NT2/D1 (cell line): ENCODE data around the gene ECT2L.
A peak's percentile ranks its signal among the peaks of the same experiment; 100 is the strongest.

Experiments used
- DNase-seq: peaks from one replicate; pipeline ENCODE4 v3.0.0-alpha.2; 2011; ENCODE audit warnings: low read depth, low spot score
- H3K27me3 ChIP-seq: 2 replicates; pipeline ENCODE4 v1.6.0; 2011; ENCODE audit warnings: mild to moderate bottlenecking; ENCODE audit not compliant: insufficient read length, insufficient read depth
- H3K36me3 ChIP-seq: 2 replicates; pipeline ENCODE4 v1.6.1; 2011; ENCODE audit warnings: mild to moderate bottlenecking, low read length, mixed read lengths; ENCODE audit not compliant: insufficient read depth, insufficient read length
- H3K4me1 ChIP-seq: 2 replicates; pipeline ENCODE4 v1.5.1; 2011; ENCODE audit not compliant: insufficient read depth, insufficient read length
- H3K4me3 ChIP-seq: 2 replicates; pipeline ENCODE4 v1.5.1; 2011; ENCODE audit warnings: low read depth; ENCODE audit not compliant: insufficient read length
- H3K9ac ChIP-seq: 2 replicates; pipeline ENCODE4 v1.6.0; 2011; ENCODE audit warnings: low read depth; ENCODE audit not compliant: insufficient read length
- H3K9me3 ChIP-seq: 2 replicates; pipeline ENCODE4 v1.5.1; 2011; ENCODE audit warnings: mild to moderate bottlenecking, low read length; ENCODE audit not compliant: insufficient read depth
- SUZ12 ChIP-seq: IDR thresholded peaks from 2 replicates; pipeline ENCODE4 v1.6.1; 2011; ENCODE audit not compliant: insufficient read length, insufficient read depth; ENCODE audit errors: extremely low read depth
- YY1 ChIP-seq: IDR thresholded peaks from 2 replicates; pipeline ENCODE4 v1.6.1; 2011; ENCODE audit not compliant: insufficient read length, insufficient read depth
- ZNF274 ChIP-seq: IDR thresholded peaks from 2 replicates; pipeline ENCODE4 v1.6.1; 2011; ENCODE audit warnings: mild to moderate bottlenecking, low read depth, low read length

The ECT2L gene

GRCh38 chr6:138945354-138945753, 149.5 kb downstream of the ECT2L start:
- Histone ChIP-seq H3K4me1 (no peaks in the 10 kb centered on the region), H3K36me3 (peaks cover 25% of the 10 kb centered on the region), H3K4me3 (no peak overlapping the region), H3K27me3 (no peaks in the 10 kb centered on the region), H3K9ac (no peak overlapping the region), H3K9me3 (no peaks in the 10 kb centered on the region)
- DNase-seq, result peak; percentile 3
- TF ChIP-seq ZNF274, result no peak

GRCh38 chr6:138948004-138948403, 152.1 kb downstream of the ECT2L start:
- no peak overlapping the region for H3K9ac ChIP-seq
- H3K36me3 ChIP-seq, result peaks cover 21% of the 10 kb centered on the region
- no peak overlapping the region for H3K4me3 ChIP-seq
- TF ChIP-seq ZNF274, result no peak
- no peak for TF ChIP-seq SUZ12
- TF ChIP-seq YY1, result no peak
- no peaks in the 10 kb centered on the region for H3K27me3 ChIP-seq
- H3K9me3 ChIP-seq, result no peaks in the 10 kb centered on the region
- no peaks in the 10 kb centered on the region for H3K4me1 ChIP-seq
- no peak for DNase-seq

DNA sequence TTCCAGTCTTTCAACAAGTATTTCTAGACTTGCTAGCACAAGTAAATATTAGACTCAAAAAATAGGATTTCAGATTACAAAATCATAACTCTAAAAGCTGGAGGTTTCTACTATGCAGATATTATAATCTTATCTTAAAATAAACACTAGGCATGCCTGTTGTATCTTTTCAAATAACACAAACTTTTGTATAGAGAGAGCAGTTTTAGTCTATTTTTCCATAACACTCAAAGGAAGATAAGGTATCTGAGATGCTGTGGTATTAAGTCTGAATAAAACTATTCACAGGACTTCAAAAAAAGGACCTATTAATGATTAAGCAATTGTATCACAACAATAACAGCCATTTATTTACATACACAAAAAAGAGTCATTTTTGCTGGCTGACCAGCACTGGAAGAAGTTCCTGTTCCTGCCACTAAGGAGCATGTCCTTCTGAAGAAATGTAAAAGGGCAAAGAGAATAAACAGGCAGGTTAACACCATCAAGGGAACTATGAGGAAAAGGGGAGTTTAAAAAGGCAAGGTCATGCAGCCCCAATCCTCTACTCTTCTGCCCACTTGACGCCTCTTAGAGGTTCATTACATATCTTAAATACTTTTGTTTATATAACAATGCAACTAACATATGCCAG, 152.8 kb downstream of the ECT2L start:
- no peak for DNase-seq
- H3K27me3 ChIP-seq, result no peaks in the 10 kb centered on the region
- peaks cover 17% of the 10 kb centered on the region for H3K36me3 ChIP-seq
- no peaks in the 10 kb centered on the region for H3K9me3 ChIP-seq
- no peak overlapping the region for H3K4me3 ChIP-seq
- H3K4me1 ChIP-seq, result no peaks in the 10 kb centered on the region
- no peak overlapping the region for H3K9ac ChIP-seq
- TF ChIP-seq SUZ12, result no peak
- TF ChIP-seq ZNF274, result no peak
- TF ChIP-seq YY1, result no peak

DNA sequence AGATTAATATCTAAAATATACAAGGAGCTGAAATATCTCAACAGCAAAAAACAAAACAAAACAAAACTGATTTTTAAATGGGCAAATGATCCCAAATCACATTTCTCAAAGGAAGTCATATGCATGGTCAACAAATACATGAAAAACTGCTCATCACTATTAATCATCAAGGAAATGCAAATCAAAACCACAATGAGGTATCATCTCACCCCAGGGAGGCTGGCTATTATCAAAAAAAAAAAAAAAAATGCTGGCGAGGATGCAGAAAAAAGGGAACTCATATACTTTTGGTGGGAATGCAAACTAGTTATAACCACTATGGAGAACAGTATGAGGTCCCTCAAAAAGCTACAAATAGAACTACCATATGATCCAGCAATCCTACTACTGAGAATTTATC, 157.6 kb downstream of the ECT2L start:
- no peaks in the 10 kb centered on the region for H3K9me3 ChIP-seq
- no peak for DNase-seq
- no peak for TF ChIP-seq ZNF274
- TF ChIP-seq SUZ12, result no peak
- TF ChIP-seq YY1, result no peak
- H3K4me1 ChIP-seq, result no peaks in the 10 kb centered on the region
- H3K4me3 ChIP-seq, result no peak overlapping the region
- no peaks in the 10 kb centered on the region for H3K27me3 ChIP-seq
- no peak overlapping the region for H3K9ac ChIP-seq
- H3K36me3 ChIP-seq, result no peaks in the 10 kb centered on the region
